ENCODE results near the gene GNG12.
A peak's percentile ranks its signal among the peaks of the same experiment; 100 is the strongest.

GNG12 gene

DNA sequence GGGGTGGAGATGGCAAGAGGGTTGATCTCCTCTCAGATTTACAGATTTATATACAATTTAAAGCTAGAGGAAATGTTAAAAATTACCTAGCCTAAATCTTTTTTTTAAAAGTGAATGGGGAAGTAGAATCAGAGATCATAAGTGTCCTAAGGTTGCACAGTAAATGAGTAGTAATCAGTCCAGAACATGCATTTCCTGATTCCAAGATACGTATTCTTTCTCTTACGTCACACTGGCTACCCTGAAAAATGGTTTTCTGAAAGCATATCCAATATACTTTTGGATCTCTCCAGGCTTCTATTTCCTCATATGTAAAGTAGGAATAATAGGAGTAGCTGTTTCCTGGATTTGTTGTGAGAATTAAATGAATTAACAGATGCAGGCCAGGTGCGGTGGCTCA lies 136.6 kb downstream of the GNG12 start:
- DNase-seq, result no peak

DNA sequence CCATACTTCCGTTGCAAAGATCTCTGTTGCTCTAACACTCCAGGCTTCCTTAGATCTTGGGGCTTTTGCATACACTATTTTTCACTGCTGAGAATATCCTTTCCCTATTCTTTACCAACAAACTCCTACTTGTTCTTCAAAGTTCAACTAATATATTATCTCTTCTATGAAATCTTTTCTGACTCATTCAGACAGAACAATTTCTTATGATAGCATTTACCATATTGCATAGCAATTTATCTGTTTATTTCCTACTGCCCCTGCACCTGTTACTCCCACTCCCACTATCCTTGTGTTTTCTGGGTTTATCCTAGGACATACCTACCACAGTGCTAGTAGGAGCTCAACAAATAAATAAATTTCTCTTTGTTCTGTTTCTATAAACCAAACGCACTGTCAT lies 137.3 kb downstream of the GNG12 start:
- DNase-seq, result no peak

DNA sequence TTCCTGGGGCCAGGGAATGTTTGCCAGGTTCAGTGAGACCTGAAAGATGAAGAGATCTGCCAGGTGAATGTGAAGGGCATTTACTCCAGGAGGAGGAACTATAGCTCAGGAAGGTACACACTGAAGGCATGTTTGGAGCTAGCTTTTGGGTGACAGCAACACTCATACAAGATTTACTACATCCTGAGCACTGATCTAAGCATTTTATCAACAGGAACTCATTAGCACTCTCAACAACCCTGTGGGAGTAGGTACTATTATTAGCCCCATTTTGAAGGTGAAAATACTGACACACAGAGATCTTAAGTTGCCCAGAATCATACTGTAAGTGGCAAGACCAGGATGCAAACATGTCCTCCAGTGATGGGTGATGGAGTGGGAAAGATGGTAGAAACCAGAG lies 141.6 kb downstream of the GNG12 start:
- no peak for DNase-seq

DNA sequence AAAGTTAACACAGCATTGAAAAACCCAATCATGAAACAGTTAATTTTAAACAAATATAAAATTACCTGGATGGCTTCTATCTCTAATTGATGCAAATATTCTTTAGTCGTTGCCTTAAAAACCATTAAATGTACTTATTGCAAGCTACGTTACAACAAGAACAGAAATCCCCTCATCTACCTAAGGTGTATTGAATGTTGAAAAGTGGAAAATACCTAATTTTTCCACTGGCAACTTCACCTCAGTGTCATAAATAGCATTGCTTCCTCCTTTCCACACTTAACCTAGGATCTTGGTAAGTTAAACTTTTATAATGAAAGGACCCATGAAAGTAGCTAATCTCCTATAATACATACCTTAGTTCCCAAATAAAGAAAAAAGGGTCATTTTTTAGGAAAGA lies 142.9 kb downstream of the GNG12 start:
- DNase-seq, result no peak

DNA sequence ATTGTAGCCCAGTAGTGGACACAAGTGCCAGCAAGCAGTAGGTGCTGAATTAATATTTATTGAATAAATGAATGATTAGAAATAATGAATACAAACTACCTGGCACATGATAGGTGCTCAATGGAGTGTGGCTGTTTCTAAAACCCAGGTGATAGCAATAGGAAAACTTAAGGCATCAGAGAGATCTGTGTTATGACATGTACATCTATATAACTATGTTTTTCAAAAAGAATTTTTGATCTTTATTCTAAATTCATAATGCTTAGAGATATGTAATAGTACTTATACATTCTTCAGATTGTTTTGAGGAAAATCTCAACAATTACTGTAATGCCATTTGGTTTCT lies 143.3 kb downstream of the GNG12 start:
- DNase-seq, result no peak

DNA sequence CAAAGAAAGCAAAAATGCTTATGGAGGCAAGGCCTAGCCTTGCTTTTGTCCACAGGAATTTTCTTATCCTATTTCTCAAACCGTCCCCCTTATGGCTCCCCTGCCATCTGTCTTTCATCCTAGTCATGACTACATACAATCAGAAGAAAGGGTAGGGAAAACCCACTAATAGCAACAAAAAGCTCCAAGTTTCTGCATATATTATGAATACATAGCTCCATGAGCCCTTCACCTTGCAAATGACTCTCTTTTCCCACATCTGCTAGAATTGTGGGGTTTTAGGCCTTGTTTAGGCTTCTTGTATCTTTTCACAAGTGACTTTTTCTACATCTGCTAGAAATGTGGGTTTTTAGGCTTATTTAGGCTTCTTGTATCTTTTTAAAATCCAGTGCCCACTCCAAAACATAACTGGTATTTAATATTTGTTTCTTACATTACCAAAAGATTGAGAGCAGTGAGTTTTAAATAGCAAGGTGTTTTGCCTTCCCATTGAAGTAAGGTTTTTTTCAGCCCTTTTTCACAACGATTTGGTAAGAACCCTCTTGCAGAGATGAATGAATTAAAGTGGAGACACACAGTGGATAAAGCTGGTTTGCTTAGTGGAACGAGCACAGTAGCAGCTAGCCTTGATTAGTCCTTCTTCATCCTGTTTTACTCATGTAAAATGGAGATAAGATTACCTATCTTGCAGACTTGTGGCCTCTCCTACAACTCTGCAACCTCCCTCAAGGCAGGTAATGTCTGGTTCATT lies 143.8 kb downstream of the GNG12 start:
- DNase-seq, result no peak

DNA sequence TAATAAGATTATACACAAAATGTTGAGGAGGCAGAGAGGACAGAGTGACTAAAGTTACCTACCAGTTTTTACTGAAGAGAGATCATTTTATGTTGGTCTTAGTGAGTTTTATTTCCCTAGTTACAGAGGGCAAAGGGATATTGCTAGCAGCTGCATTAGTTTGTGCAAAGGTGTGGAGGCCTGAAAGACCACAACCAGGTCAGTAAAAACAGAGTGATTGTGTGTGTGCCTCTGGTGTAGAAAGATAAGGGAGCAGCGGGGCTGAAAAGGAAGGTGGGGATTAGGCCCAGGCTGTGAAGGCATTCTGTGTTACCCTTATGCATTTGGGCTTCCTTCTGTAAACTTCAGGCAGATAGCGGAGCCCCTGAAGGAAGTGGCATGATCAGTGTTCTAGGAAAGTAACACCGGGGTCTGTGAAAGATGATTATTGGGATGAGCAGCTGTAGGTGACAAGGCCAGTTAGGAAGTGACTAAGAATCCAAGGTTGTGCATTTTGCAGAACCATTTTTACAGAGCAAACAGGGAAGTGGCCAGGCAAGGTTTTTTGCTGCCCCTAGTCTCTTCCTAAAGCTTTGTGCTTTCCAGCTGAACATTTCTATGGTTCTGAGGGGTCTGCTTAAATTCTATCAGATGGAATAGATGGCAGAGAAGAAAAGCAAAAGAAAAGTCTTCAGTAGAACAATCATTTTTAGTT lies 144.6 kb downstream of the GNG12 start:
- DNase-seq, result no peak

DNA sequence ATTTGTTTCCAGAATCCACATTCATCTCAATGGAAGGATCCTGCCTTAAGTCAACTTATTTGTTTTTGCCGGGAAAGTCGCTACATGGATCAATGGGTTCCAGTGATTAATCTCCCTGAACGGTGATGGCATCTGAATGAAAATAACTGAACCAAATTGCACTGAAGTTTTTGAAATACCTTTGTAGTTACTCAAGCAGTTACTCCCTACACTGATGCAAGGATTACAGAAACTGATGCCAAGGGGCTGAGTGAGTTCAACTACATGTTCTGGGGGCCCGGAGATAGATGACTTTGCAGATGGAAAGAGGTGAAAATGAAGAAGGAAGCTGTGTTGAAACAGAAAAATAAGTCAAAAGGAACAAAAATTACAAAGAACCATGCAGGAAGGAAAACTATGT lies 145.6 kb downstream of the GNG12 start:
- DNase-seq, result no peak

DNA sequence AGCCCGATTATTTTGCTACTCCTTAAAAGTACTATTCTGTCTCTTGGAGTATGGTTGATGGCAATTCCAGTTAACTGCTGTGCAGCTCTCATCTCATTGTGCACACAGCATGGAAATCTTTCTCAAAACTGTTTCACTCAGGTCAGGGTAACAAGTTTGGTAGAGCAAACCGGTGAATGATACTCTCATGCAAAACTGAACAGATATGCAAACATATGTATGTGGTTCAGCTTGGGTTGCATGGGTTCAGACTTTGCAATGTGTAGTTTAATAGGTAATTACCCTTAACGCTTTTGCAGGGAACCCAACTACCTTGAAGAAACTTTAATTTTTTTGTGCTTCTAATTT lies 146.1 kb downstream of the GNG12 start:
- no peak for DNase-seq

DNA sequence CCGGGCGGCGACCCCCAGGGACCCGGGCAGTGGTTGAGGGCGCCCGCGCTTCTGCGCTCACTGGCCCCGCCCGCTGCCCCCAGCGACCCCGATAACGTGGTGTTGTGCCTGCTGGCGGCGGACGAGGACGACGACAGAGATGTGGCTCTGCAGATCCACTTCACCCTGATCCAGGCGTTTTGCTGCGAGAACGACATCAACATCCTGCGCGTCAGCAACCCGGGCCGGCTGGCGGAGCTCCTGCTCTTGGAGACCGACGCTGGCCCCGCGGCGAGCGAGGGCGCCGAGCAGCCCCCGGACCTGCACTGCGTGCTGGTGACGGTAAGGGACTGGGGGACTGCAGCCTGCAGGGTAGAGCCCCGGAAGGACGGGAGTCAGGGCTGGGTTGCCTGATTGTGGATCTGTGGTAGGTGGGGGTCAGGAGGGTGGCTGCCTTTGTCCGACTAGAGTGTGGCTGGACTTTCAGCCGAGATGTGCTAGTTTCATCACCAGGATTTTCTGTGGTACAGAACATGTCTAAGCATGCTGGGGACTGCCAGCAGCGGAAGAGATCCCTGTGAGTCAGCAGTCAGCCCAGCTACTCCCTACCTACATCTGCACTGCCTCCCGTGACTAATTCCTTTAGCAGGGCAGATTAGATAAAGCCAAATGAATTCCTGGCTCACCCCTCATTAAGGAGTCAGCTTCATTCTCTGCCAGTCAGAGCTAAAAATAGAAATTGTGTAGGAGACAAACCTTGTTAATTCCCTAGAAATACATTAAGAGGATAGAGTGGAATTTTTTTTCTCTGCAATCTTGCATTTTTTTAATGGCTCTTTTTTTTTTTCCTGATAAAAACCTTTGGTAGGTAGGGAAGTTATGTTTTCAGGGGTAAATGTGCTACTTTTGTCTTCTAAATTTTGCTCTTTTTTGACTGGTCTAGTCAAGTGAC lies 146.7 kb downstream of the GNG12 start:
- DNase-seq, result peak; percentile 29

DNA sequence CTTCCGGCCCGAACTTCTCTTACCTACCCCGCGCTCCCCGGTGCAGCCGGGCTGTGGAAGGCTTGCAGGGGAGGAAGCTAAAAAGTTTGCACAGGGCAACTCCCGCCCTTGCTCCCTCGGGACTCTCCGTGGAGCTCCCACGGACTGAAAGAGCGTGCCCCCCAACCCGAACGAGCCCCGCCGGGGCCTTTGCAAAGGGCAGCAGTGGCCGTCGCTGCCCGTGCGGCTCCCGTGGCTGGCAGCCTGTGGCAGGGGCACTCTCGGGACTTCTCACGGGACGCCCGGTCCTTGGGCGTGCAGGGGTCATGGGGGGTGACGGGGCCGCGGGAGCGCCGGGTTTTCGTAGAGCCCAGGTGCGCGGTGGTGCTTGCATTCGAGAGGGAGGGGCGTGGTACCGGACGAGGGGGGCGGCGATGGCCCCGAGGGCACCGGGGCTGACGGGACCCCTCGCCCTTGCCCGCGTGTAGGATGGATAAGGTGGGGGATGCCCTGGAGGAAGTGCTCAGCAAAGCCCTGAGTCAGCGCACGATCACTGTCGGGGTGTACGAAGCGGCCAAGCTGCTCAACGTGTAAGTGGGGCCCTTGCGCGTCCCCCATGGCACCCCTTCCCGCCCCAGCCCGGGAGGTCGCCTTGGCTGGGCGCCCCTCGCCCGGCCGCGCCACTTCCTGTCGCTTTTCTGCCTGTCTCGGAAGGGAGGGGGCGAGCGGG lies 147.6 kb downstream of the GNG12 start:
- DNase-seq, result no peak

DNA sequence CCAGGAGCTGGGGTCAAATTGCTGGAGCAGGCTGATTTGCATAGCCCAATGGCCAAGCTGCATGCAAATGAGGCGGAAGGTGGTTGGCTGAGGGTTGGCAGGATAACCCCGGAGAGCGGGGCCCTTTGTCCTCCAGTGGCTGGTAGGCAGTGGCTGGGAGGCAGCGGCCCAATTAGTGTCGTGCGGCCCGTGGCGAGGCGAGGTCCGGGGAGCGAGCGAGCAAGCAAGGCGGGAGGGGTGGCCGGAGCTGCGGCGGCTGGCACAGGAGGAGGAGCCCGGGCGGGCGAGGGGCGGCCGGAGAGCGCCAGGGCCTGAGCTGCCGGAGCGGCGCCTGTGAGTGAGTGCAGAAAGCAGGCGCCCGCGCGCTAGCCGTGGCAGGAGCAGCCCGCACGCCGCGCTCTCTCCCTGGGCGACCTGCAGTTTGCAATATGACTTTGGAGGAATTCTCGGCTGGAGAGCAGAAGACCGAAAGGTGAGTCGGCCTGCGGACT lies 148.2 kb downstream of the GNG12 start, which contains the start of gene GADD45A:
TSS of gene GADD45A (plus strand) at position 135 of the 491 bp plus-strand sequence. CDS start at position 429, 294 bp downstream.
- peak; percentile 93 for DNase-seq

DNA sequence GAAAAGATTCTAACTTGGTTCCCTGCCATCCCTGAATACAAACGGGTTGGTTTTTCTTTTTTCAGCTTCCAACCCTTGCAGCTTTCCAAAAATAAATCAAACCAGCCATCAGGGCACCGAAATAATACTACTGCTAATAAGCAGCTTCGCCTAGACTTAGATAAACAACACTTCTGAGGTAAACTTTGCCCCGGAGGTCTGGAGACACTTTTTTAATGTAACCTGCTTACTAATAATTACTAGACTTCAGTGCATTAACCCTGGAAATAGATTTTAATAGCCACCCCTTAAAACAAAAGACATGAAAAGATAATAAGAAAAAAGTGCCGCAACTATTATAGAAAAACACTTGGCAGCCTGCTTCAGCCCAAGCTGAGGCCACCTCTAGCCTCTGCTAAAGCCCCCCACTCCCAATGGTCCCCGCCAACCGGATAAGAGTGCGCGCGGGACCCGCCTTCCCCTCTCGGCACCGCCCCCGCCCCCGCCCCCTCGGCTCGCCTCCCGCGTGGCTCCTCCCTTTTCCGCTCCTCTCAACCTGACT lies 148.7 kb downstream of the GNG12 start:
- DNase-seq, result no peak

DNA sequence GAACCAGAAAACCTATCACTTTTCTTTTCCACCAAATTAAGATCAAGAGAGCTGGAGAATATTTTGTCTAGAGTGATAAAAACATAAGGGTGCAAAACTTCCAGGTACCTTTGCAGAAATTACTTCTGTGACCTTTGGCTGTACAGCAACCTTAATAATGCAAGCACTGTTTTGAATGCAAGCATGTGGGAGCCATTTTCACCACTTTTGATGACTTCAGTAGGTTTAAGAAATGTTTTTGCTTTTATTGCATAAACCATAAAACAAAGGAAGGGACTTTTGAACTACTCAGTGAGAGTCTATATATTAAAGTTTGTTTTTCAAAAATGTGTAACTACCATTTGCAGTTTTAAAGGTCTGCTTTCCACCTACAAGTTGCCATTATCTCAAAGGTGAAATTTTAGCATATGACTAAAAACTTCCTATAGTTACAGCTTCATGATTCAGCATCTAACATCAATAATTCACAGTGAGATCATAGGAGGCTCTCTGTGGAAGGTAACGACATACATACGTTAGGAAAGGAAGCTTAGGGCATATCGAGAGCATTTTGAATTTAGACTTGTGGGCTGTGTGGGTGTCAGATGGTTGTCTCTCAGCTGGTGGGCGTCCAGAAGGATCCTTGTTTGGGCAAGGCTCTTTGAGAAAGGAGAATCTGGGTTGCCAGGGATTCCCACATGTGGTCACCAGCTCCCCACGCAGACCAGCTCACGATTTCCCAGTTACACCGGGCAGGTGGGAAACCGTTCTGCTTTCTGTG lies 149.3 kb downstream of the GNG12 start:
- no peak for DNase-seq

DNA sequence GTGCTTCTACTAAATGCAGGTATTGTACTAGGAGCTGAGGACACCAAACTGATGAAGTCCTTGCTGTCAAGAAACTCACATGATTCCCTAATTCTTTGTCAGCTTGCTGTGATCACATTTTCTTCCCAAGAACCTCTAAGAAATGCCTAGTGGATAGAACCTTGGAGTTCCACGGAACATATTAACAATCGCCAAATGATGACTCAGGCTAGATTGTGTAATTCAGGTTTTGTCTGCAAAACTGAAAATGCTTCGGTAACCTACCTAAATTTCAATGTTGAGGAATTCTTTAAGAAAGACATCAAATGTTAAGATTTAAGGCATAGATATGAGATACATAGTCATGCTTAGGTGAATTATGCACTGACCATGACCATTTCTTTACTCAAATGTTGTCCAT lies 150.0 kb downstream of the GNG12 start:
- no peak for DNase-seq

DNA sequence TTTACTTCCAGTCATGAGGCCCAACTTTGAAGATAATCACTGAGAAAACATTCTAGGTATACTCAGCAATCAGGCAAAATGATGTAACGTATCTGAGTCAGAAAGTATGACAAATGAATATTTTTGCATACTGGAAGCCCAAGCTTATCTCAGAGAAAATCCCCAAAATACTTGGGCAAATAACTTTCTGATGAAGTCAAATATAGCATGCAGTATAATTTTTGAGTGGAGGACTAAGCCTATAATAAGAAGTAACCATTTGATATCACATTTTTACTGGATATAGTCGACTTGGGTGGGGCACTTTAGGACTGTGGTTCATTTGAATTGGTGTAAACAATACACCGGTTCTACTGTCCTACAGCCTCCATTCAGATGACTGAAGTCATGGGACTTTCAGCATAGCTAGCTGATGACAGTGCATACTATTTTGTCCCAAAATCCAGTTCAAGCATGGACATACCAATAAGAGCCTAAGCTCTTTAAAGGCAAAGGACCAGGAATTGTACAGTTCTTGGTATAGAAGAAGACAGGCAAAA lies 150.5 kb downstream of the GNG12 start:
- peak; percentile 74 for DNase-seq

DNA sequence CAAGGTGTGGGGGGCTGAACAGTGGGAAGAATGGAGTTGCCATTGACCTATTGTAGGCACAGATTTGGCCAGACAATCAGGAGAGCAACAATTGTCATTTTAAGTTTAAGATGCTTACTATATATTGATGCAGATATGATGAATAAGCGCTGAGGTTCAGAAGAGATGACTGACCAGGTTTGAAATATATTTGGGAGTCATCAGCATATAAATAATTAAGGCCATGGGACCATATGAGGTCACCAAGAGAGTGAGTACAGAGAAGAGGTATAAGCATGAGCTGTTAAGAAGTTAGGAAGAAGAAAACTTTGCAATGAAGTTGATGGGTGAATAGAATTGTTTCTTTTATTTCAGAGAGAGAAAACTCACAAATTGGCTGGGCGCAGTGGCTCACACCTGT lies 152.8 kb downstream of the GNG12 start:
- DNase-seq, result no peak

DNA sequence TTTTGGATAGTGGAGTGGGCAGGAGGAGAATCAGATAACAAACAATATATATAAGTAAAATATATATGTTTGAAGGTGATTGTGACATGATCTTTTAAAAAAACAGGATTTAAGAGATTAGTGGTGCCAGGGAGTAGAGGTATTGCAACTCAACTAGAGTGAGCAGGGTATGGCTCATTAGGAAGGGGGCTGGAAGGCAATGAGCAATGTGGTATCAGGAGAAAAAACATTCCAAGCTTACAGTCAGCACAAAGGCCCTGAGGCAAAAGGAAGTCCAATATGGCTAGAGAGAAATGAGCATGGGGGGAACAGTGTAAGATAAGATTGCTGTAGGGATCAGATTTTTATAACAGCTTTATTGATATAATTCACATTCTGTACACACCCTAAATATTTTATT lies 153.6 kb downstream of the GNG12 start:
- DNase-seq, result no peak

DNA sequence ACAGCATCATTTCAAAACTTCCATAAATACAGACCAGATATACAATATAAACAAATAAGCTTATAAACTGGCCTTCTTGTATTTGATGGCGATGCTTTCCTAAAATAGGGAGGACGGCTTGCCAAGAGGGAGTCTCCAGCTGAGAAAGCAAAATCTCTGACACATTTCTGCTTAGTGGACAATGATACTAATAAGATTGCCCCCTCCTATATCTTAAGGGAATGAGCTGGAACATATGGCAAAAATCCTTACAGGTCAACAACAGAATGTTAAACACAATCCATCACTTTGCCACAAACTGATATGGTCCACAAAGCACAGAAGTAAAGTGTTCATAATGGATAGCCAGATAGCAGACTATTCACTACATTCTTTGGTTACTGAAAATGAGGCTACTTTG lies 155.3 kb downstream of the GNG12 start:
- DNase-seq, result no peak

DNA sequence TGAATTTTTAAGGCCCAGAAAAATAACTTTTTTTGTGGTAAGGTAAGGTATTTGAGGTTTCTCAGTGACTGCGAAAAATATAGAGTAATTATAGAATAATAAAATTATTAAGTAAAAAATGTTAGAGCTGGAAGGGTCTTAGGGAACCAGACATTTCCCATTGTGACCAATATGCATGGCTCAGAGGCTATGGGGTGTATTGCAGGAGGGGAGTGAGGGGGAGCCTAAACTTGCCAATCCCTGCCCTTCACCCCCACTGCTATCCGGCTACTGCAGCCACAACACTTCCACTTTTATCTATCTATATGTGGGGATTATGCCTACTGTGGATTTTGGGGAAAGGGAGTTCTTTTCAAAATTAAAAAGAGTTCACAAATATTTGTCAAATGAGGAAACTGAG lies 155.9 kb downstream of the GNG12 start:
- DNase-seq, result no peak

DNA sequence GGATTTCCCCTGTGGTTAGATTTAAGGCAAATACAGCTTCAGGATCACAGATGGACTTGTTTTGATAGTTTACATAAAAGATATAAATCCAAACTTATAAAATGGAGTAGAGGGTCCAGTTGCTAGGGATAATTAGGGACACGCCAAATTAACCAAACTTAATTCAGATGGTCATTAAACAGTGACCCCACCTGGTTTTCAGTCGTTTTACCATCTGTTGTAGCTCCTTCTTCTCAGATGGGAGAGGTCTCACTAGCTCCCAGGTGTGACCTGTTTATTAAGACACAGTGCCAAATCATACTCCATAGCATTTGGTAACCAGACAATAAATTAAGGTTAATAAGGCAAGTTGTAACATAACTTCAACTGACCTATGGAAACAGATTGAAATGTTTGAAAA lies 156.3 kb downstream of the GNG12 start:
- DNase-seq, result no peak

DNA sequence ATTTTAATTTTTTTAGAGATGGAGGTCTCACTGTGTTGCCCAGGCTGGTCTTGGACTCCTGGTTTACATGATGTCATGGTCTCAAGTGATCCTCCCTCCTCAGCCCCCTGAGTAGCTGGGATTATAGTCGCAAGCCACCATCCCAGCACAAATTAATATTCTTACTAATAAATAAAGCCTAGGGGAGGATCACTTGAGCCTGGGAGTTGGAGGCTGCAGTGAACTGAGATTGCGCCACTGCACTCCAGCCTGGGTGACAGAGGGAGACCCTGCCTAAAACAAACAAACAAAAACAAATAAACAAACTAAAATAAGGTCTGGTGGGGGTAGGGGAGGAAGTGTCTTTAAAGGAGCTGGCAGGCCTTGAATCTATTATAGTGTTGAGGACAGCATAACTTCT lies 157.0 kb downstream of the GNG12 start:
- no peak for DNase-seq

All from NCI-H1048 (cell line).